HCT116 (cell line): ENCODE measurements around the gene IRX1. TPM values are rescaled to one million over a fixed set of nuclear protein-coding genes. Genes with fewer than 3 reads are reported as not detected.

ENCODE experiments used
- ATAC-seq: fragments of 200-7000 bp; cut with Tn5 transposase; 2 replicates; pipeline ENCODE4 v1.9.1; 2020; ENCODE audit warnings: mild to moderate bottlenecking, moderate library complexity
- BruUV-seq: library from RNA; stranded (reverse); fragments of 400-500 nt; replicated peaks from 2 replicates; lab custom pipeline; 2021; lab: Mats Ljungman, UMichigan
- CTCF ChIA-PET: fragments of 300-600 bp; sonication (Branson Sonifier 250); formaldehyde crosslinking; loops from one replicate; lab custom pipeline; 2021; ENCODE audit warnings: antibody characterized with exemption; lab: Charles Lee
- POLR2A ChIA-PET: fragments of 300-600, 350-600 bp; sonication (Branson Sonifier 250); formaldehyde crosslinking; loops from one replicate; lab custom pipeline; 2021; ENCODE audit warnings: antibody characterized with exemption; lab: Charles Lee
- RAD21 ChIA-PET, 2 experiments: fragments of 300-600 bp; sonication (Branson Sonifier 250); formaldehyde crosslinking; loops; one replicate each; lab custom pipeline; 2023; ENCODE audit warnings: low total read pairs in 2 of 2; ENCODE audit not compliant: uncharacterized antibody in 2 of 2, unreplicated experiment in 2 of 2, low non-redundant PET in 1 of 2; lab: Charles Lee
- DNase-seq: peaks from one replicate; pipeline ENCODE4 v3.0.0-alpha.2; 2010; ENCODE audit warnings: low read depth, low spot score
- H2AFZ ChIP-seq: fragments of 200-600 bp; shearing (Covaris generic), sonication (generic); 2 replicates; pipeline ENCODE4 v1.6.1; 2017; ENCODE audit warnings: low read depth, mixed run types, mixed read lengths, antibody characterized with exemption, low read length; ENCODE audit not compliant: poor library complexity, severe bottlenecking
- H3K27ac ChIP-seq: 2 replicates; pipeline ENCODE4 v1.5.1; 2012; ENCODE audit warnings: low read depth, low read length
- H3K27me3 ChIP-seq: fragments of 200-600 bp; sonication (generic); 2 replicates; pipeline ENCODE4 v1.6.1; 2016; ENCODE audit warnings: mixed run types, low read length, mixed read lengths; ENCODE audit not compliant: insufficient read depth
- H3K36me3 ChIP-seq, 2 experiments: fragments of 200-500 bp in 1 of 2; fragments of 200-600 bp in 1 of 2; sonication (Bioruptor generic) in 1 of 2; sonication (generic) in 1 of 2; 2 replicates each; pipeline versions ENCODE4 v1.5.1 to v1.6.1; 2014 to 2016; ENCODE audit warnings: low read length in 2 of 2, inconsistent platforms in 1 of 2, mixed read lengths in 1 of 2, mixed run types in 1 of 2; ENCODE audit not compliant: insufficient read depth in 2 of 2, control insufficient read depth in 1 of 2
- H3K4me1 ChIP-seq, 2 experiments: fragments of 200-600 bp in 1 of 2; sonication (generic) in 1 of 2; 2 replicates each; pipeline versions ENCODE4 v1.5.1 to v1.6.1; 2012 to 2017; ENCODE audit warnings: low read length in 2 of 2, inconsistent platforms in 1 of 2, mild to moderate bottlenecking in 1 of 2, mixed read lengths in 1 of 2, mixed run types in 1 of 2, moderate library complexity in 1 of 2; ENCODE audit not compliant: insufficient read depth in 2 of 2, control insufficient read depth in 1 of 2
- H3K4me2 ChIP-seq: fragments of 200-600 bp; sonication (generic); 2 replicates; pipeline ENCODE4 v1.6.1; 2017; ENCODE audit warnings: mixed run types, low read length, mixed read lengths
- H3K4me3 ChIP-seq, 2 experiments: fragments of 200-600 bp in 1 of 2; sonication (generic) in 1 of 2; replicated peaks in 1 of 2; 2 replicates each; pipeline ENCODE4 v1.5.1; 2011 to 2016; ENCODE audit warnings: low read length in 2 of 2, control low read depth in 1 of 2, low read depth in 1 of 2, mild to moderate bottlenecking in 1 of 2, mixed read lengths in 1 of 2, mixed run types in 1 of 2
- H3K79me2 ChIP-seq: fragments of 200-600 bp; sonication (generic); 2 replicates; pipeline ENCODE4 v1.6.1; 2017; ENCODE audit warnings: mild to moderate bottlenecking, mixed run types, low read length, moderate library complexity, mixed read lengths; ENCODE audit not compliant: insufficient read depth
- H3K9ac ChIP-seq: fragments of 200-600 bp; sonication (generic); 2 replicates; pipeline ENCODE4 v1.6.1; 2016; ENCODE audit warnings: low read length, mixed read lengths
- H3K9me2 ChIP-seq: fragments of 200-600 bp; sonication (generic), shearing (Covaris generic); 2 replicates; pipeline ENCODE4 v1.6.1; 2017; ENCODE audit warnings: mixed run types, mild to moderate bottlenecking, moderate library complexity; ENCODE audit not compliant: insufficient read depth
- H3K9me3 ChIP-seq, 2 experiments: fragments of 200-500 bp in 1 of 2; fragments of 200-600 bp in 1 of 2; sonication (Bioruptor generic) in 1 of 2; sonication (generic) in 1 of 2; 2 replicates each; pipeline ENCODE4 v1.6.1; 2014 to 2017; ENCODE audit warnings: low read length in 2 of 2, mixed read lengths in 2 of 2, inconsistent platforms in 1 of 2, low read depth in 1 of 2, mild to moderate bottlenecking in 1 of 2, mixed run types in 1 of 2, moderate library complexity in 1 of 2; ENCODE audit not compliant: control insufficient read depth in 1 of 2, insufficient read depth in 1 of 2
- H4K20me1 ChIP-seq: fragments of 200-600 bp; sonication (generic), shearing (Covaris generic); 2 replicates; pipeline ENCODE4 v1.6.1; 2017; ENCODE audit warnings: mixed run types, mild to moderate bottlenecking, moderate library complexity; ENCODE audit not compliant: insufficient read depth
- CBX3 ChIP-seq: IDR thresholded peaks from 2 replicates; pipeline ENCODE4 v1.6.1; 2012; ENCODE audit warnings: low read depth
- CEBPB ChIP-seq: IDR thresholded peaks from 2 replicates; pipeline ENCODE4 v1.6.1; 2012; ENCODE audit warnings: low read depth
- EGR1 ChIP-seq: IDR thresholded peaks from 2 replicates; pipeline ENCODE4 v1.6.1; 2012; ENCODE audit warnings: low read depth
- EZH2 ChIP-seq: fragments of 200-600 bp; sonication (generic); IDR thresholded peaks from 2 replicates; pipeline ENCODE4 v1.6.1; 2017; ENCODE audit warnings: antibody characterized with exemption, mixed run types
- EZH2phosphoT487 ChIP-seq: fragments of 200-600 bp; IDR thresholded peaks from 2 replicates; pipeline ENCODE4 v1.6.1; 2018; ENCODE audit warnings: antibody characterized with exemption, borderline replicate concordance
- FOSL1 ChIP-seq: IDR thresholded peaks from 2 replicates; pipeline ENCODE4 v1.6.1; 2012; ENCODE audit warnings: low read depth
- JUND ChIP-seq: IDR thresholded peaks from 2 replicates; pipeline ENCODE4 v1.6.1; 2012
- POLR2AphosphoS5 ChIP-seq: IDR thresholded peaks from 2 replicates; pipeline ENCODE4 v1.6.1; 2011; ENCODE audit warnings: mild to moderate bottlenecking, low read depth, low read length, moderate library complexity
- RAD21 ChIP-seq: IDR thresholded peaks from 2 replicates; pipeline ENCODE4 v1.6.1; 2012; ENCODE audit warnings: low read depth, mild to moderate bottlenecking
- SIN3A ChIP-seq: IDR thresholded peaks from 2 replicates; pipeline ENCODE4 v1.6.1; 2012; ENCODE audit warnings: low read depth
- SRF ChIP-seq: IDR thresholded peaks from 2 replicates; pipeline ENCODE4 v1.6.1; 2012; ENCODE audit warnings: low read depth
- TCF7L2 ChIP-seq: IDR thresholded peaks from 2 replicates; pipeline ENCODE4 v1.7.0; 2011; ENCODE audit warnings: borderline replicate concordance, inconsistent platforms; ENCODE audit not compliant: insufficient read depth, insufficient read length; ENCODE audit errors: extremely low read depth
- intact Hi-C: fragments of 100-400 bp; cut with micrococcal nuclease; formaldehyde crosslinking; loops from 2 replicates; pipeline ENCODE4 v1.10.0; 2022
- total RNA-seq: library from RNA; stranded (reverse); gene quantifications from one replicate; pipeline ENCODE4 v1.2.1, GENCODE V29; 2021; ENCODE audit not compliant: unreplicated experiment
- TF ChIP-seq, protein P1 (sequence below): IDR thresholded peaks from 2 replicates; pipeline ENCODE4 v1.6.1; 2011; ENCODE audit warnings: mild to moderate bottlenecking, low read length, moderate library complexity; ENCODE audit not compliant: insufficient replicate concordance; ENCODE audit errors: extremely low read depth
- TF ChIP-seq, protein P2 (sequence below): IDR thresholded peaks from 2 replicates; pipeline ENCODE4 v1.6.1; 2012
- TF ChIP-seq, protein P3 (sequence below): IDR thresholded peaks from 2 replicates; pipeline ENCODE4 v1.6.1; 2012; ENCODE audit warnings: low read depth

Gene IRX1
- total RNA-seq, 1 experiment from 2014 or later, result not detected

DNA sequence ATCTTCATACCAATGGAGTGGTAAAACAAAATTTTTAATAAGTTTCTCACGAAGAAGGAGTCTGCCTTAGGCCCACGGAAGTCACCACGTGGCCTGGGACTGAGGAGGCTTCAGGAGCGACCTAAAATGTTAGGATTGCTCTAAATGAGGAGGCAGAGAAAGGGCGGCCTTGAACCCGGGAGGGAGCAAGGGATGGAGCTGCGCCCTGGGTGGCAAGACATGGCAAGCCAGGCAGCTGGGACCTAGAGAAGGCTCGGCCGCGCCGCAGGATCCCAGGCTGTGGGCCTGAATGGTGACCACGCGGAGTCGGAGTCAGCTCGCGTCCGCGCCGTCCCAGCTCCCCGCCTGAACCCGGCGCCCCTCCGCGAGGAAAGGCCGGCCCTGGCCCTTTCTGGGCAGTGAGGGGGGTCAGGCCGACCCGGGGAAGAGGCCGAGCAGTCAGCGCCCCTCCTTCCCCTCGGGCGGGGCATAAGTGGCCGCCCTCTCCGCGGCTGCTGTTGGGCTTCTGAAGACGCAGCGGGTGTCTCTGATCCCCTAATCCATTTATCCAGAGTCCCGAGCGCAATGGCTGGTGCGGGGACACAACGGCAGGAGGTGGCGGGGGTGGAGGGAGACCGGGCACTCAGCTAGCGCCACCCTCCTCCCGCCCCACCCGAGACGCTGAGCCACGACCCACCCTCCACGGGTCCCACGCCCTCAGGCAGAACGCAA is 10.6 kb downstream of the IRX1 start:
- ChIA-PET RAD21 (no interaction called here), CTCF (no interaction called here), POLR2A (no interaction called here)
- Histone ChIP-seq H2AFZ (no peak overlapping the region), H3K4me2 (no peak overlapping the region), H4K20me1 (no peaks in the 10 kb centered on the region), H3K4me3 (no peak overlapping the region), H3K36me3 (no peaks in the 10 kb centered on the region), H3K9ac (no peak overlapping the region), H3K4me1 (no peaks in the 10 kb centered on the region), H3K27ac (no peak overlapping the region), H3K79me2 (no peaks in the 10 kb centered on the region), H3K9me2 (no peaks in the 10 kb centered on the region), H3K9me3 (peaks cover 7 to 25% of the 10 kb centered on the region in 2 experiments; a peak in 2 of 4 replicates), H3K27me3 (no peaks in the 10 kb centered on the region)
- no peak for DNase-seq
- BruUV-seq, result no TSS peak
- intact Hi-C loops, result no loop called here
- no peak for TF ChIP-seq CBX3
- no peak for TF ChIP-seq TCF7L2
- no peak for TF ChIP-seq FOSL1
- no peak for TF ChIP-seq EGR1
- TF ChIP-seq, protein P1, sequence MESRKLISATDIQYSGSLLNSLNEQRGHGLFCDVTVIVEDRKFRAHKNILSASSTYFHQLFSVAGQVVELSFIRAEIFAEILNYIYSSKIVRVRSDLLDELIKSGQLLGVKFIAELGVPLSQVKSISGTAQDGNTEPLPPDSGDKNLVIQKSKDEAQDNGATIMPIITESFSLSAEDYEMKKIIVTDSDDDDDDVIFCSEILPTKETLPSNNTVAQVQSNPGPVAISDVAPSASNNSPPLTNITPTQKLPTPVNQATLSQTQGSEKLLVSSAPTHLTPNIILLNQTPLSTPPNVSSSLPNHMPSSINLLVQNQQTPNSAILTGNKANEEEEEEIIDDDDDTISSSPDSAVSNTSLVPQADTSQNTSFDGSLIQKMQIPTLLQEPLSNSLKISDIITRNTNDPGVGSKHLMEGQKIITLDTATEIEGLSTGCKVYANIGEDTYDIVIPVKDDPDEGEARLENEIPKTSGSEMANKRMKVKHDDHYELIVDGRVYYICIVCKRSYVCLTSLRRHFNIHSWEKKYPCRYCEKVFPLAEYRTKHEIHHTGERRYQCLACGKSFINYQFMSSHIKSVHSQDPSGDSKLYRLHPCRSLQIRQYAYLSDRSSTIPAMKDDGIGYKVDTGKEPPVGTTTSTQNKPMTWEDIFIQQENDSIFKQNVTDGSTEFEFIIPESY, result no peak
- TF ChIP-seq, protein P2, sequence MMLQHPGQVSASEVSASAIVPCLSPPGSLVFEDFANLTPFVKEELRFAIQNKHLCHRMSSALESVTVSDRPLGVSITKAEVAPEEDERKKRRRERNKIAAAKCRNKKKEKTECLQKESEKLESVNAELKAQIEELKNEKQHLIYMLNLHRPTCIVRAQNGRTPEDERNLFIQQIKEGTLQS, result no peak
- TF ChIP-seq CEBPB, result no peak
- no peak for TF ChIP-seq RAD21
- TF ChIP-seq SIN3A, result no peak
- no peak for TF ChIP-seq JUND
- no peak for TF ChIP-seq EZH2
- TF ChIP-seq EZH2phosphoT487, result no peak
- TF ChIP-seq SRF, result no peak
- TF ChIP-seq POLR2AphosphoS5, result no peak
- TF ChIP-seq, protein P3, sequence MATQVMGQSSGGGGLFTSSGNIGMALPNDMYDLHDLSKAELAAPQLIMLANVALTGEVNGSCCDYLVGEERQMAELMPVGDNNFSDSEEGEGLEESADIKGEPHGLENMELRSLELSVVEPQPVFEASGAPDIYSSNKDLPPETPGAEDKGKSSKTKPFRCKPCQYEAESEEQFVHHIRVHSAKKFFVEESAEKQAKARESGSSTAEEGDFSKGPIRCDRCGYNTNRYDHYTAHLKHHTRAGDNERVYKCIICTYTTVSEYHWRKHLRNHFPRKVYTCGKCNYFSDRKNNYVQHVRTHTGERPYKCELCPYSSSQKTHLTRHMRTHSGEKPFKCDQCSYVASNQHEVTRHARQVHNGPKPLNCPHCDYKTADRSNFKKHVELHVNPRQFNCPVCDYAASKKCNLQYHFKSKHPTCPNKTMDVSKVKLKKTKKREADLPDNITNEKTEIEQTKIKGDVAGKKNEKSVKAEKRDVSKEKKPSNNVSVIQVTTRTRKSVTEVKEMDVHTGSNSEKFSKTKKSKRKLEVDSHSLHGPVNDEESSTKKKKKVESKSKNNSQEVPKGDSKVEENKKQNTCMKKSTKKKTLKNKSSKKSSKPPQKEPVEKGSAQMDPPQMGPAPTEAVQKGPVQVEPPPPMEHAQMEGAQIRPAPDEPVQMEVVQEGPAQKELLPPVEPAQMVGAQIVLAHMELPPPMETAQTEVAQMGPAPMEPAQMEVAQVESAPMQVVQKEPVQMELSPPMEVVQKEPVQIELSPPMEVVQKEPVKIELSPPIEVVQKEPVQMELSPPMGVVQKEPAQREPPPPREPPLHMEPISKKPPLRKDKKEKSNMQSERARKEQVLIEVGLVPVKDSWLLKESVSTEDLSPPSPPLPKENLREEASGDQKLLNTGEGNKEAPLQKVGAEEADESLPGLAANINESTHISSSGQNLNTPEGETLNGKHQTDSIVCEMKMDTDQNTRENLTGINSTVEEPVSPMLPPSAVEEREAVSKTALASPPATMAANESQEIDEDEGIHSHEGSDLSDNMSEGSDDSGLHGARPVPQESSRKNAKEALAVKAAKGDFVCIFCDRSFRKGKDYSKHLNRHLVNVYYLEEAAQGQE, result no peak
- ATAC-seq, result no peak
